Parathyroid adenoma (tissue), 2 donors: Measurements from ENCODE around the gene CZIB.
A peak's percentile ranks its signal among the peaks of the same experiment; 100 is the strongest.

Experiments
- H2AFZ ChIP-seq: fragments of 300-600 bp; sonication (generic); one replicate; pipeline ENCODE4 v1.7.0; 2017; ENCODE audit warnings: antibody characterized with exemption, mild to moderate bottlenecking
- H3K27ac ChIP-seq: fragments of 300-600 bp; sonication (generic); one replicate; pipeline ENCODE4 v1.7.0; 2017
- H3K27me3 ChIP-seq: fragments of 300-600 bp; sonication (generic); one replicate; pipeline ENCODE4 v1.7.0; 2017; ENCODE audit warnings: low read length; ENCODE audit not compliant: control insufficient read depth, insufficient read depth
- H3K36me3 ChIP-seq: fragments of 300-600 bp; sonication (generic); one replicate; pipeline ENCODE4 v1.7.0; 2017; ENCODE audit warnings: low read length; ENCODE audit not compliant: control insufficient read depth, insufficient read depth
- H3K4me1 ChIP-seq: fragments of 300-600 bp; sonication (generic); one replicate; pipeline ENCODE4 v1.7.0; 2017; ENCODE audit warnings: control low read depth
- H3K4me2 ChIP-seq: fragments of 300-600 bp; sonication (generic); one replicate; pipeline ENCODE4 v1.7.0; 2017; ENCODE audit warnings: low read length
- H3K4me3 ChIP-seq: fragments of 300-600 bp; sonication (generic); one replicate; pipeline ENCODE4 v1.7.0; 2017; ENCODE audit warnings: low read depth, low read length
- H3K79me2 ChIP-seq: fragments of 300-600 bp; sonication (generic); one replicate; pipeline ENCODE4 v1.7.0; 2017; ENCODE audit warnings: control low read depth
- H3K9ac ChIP-seq: fragments of 300-600 bp; sonication (generic); one replicate; pipeline ENCODE4 v1.7.0; 2017; ENCODE audit warnings: mild to moderate bottlenecking
- H3K9me3 ChIP-seq: fragments of 300-600 bp; sonication (generic); one replicate; pipeline ENCODE4 v1.7.0; 2017; ENCODE audit warnings: low read length; ENCODE audit not compliant: control insufficient read depth
- TF ChIP-seq, protein P1 (sequence below): fragments of 300-600 bp; sonication (generic); IDR thresholded peaks from one replicate; pipeline ENCODE4 v1.7.0; 2017; ENCODE audit warnings: antibody characterized with exemption, mild to moderate bottlenecking
- donor health status: primary hyperparathyroidism.

The CZIB gene

GRCh38 chr1:53219711-53220110 lies 723 bp downstream of the CZIB start:
- H3K27me3 ChIP-seq, result no peaks in the 10 kb centered on the region
- peak overlapping the region; percentile 20 for H3K9ac ChIP-seq
- H2AFZ ChIP-seq, result peak overlapping the region; percentile 67
- H3K36me3 ChIP-seq, result no peaks in the 10 kb centered on the region
- peak overlapping the region; percentile 93 for H3K4me3 ChIP-seq
- TF ChIP-seq, protein P1, sequence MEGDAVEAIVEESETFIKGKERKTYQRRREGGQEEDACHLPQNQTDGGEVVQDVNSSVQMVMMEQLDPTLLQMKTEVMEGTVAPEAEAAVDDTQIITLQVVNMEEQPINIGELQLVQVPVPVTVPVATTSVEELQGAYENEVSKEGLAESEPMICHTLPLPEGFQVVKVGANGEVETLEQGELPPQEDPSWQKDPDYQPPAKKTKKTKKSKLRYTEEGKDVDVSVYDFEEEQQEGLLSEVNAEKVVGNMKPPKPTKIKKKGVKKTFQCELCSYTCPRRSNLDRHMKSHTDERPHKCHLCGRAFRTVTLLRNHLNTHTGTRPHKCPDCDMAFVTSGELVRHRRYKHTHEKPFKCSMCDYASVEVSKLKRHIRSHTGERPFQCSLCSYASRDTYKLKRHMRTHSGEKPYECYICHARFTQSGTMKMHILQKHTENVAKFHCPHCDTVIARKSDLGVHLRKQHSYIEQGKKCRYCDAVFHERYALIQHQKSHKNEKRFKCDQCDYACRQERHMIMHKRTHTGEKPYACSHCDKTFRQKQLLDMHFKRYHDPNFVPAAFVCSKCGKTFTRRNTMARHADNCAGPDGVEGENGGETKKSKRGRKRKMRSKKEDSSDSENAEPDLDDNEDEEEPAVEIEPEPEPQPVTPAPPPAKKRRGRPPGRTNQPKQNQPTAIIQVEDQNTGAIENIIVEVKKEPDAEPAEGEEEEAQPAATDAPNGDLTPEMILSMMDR, result no peak
- H3K79me2 ChIP-seq, result no peaks in the 10 kb centered on the region
- peak overlapping the region; percentile 80 for H3K27ac ChIP-seq
- H3K4me2 ChIP-seq, result peak overlapping the region; percentile 91
- peaks cover 6% of the 10 kb centered on the region for H3K4me1 ChIP-seq
- no peaks in the 10 kb centered on the region for H3K9me3 ChIP-seq

DNA sequence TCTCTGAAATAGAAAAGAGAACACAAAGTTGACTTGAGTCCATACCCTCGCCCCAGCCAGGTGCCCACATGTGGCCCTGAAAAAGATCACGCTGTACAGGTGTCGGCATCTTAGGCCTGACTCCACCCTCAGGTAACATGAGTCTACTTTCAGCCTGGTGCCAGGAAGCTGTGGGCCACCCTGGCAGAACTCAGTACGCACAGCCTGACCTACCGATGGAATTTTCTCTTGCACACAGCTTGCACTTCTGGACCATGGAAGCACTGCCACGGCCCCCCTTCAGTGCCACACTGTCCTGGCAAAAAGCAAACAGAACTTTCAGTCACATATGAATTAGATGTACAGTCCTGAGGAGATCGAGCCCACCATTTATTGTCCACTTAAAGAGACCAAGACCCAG lies 2.2 kb downstream of the CZIB start:
- Histone ChIP-seq H3K27me3 (no peaks in the 10 kb centered on the region), H3K36me3 (no peaks in the 10 kb centered on the region), H3K27ac (no peak overlapping the region), H3K9me3 (no peaks in the 10 kb centered on the region), H2AFZ (no peak overlapping the region), H3K4me3 (no peak overlapping the region), H3K4me2 (no peak overlapping the region), H3K79me2 (no peaks in the 10 kb centered on the region), H3K9ac (no peak overlapping the region), H3K4me1 (peaks cover 6% of the 10 kb centered on the region)
- TF ChIP-seq, protein P1, result no peak

DNA sequence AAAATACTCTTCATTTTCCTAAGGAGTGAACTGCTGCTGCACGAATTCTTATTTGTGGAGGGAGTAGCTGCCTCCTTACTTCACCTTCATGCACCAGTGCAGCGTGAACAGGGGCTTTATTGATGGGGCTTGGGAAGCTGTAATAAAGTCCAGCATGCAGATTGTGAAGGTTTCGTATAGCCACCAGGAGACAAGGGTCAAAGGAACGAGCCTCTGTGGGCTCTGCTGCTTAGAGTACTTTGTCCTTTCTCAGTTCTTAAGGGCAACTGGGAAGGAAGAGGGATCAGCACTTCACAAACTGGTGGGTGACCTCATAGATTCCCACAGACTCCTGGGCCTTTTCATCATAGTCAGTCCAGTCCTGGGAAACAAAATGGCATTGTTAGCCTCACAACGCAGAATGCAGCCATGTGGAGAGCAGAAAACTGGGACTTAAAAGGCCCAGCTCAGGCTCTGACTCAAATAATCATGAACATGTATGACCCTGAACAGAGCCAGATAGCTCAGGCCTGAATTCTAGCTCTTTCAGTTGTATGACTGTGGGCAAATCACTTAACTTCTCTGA lies 6.0 kb downstream of the CZIB start:
- Histone ChIP-seq H3K4me2 (no peak overlapping the region), H3K4me1 (peaks cover under 1% of the 10 kb centered on the region), H3K9ac (no peak overlapping the region), H3K9me3 (no peaks in the 10 kb centered on the region), H3K27me3 (no peaks in the 10 kb centered on the region), H3K27ac (no peak overlapping the region), H3K79me2 (no peaks in the 10 kb centered on the region), H3K36me3 (no peaks in the 10 kb centered on the region), H2AFZ (no peak overlapping the region), H3K4me3 (no peak overlapping the region)
- TF ChIP-seq, protein P1, result no peak

GRCh38 chr1:53210954-53211353 lies 9.5 kb downstream of the CZIB start:
- Histone ChIP-seq H3K79me2 (no peaks in the 10 kb centered on the region), H3K4me3 (no peak overlapping the region), H3K36me3 (no peaks in the 10 kb centered on the region), H3K27ac (no peak overlapping the region), H3K9ac (no peak overlapping the region), H3K27me3 (no peaks in the 10 kb centered on the region), H2AFZ (no peak overlapping the region), H3K4me1 (no peaks in the 10 kb centered on the region), H3K4me2 (no peak overlapping the region), H3K9me3 (no peaks in the 10 kb centered on the region)
- TF ChIP-seq, protein P1, result no peak

DNA sequence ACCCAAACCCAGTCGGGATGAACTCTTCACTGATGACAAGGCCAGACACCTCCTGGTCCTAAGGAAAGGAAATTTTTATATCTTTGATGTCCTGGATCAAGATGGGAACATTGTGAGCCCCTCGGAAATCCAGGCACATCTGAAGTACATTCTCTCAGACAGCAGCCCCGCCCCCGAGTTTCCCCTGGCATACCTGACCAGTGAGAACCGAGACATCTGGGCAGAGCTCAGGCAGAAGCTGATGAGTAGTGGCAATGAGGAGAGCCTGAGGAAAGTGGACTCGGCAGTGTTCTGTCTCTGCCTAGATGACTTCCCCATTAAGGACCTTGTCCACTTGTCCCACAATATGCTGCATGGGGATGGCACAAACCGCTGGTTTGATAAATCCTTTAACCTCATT lies 10.1 kb downstream of the CZIB start:
- Histone ChIP-seq H3K4me3 (no peak overlapping the region), H3K9ac (no peak overlapping the region), H2AFZ (no peak overlapping the region), H3K4me1 (no peaks in the 10 kb centered on the region), H3K79me2 (no peaks in the 10 kb centered on the region), H3K9me3 (no peaks in the 10 kb centered on the region), H3K27ac (no peak overlapping the region), H3K36me3 (no peaks in the 10 kb centered on the region), H3K4me2 (no peak overlapping the region), H3K27me3 (no peaks in the 10 kb centered on the region)
- TF ChIP-seq, protein P1, result no peak
